HG03460 (cell line): Measurements from ENCODE around the gene LGI1.
A peak's percentile ranks its signal among the peaks of the same experiment; 100 is the strongest.

Experiments used
- ATAC-seq: cut with Tn5 transposase; IDR thresholded peaks from one replicate; pipeline ENCODE4 v1.9.1; 2021; ENCODE audit not compliant: unreplicated experiment

The LGI1 gene

DNA sequence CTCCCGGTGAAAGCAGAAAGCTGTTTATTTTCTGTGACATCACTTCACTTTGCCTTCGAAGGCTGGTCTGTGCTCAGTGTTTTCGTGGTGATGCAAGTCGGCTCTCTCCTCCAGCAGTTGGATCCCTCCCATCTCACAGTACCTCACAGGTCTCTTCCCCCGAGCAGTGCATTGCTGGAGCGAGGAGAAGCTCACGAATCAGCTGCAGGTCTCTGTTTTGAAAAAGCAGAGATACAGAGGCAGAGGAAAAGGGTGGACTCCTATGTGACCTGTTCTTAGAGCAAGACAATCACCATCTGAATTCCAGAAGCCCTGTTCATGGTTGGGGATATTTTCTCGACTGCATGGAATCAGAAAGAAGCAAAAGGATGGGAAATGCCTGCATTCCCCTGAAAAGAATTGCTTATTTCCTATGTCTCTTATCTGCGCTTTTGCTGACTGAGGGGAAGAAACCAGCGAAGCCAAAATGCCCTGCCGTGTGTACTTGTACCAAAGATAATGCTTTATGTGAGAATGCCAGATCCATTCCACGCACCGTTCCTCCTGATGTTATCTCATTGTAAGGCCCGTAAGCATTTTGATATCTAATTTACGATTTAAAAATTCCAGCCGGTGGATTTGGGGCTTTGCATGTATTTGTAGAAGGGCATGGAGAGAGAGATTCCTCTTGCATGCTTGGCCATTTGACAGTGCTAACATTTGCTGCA lies at the start of gene LGI1:
Gene LGI1, plus strand, starts transcription at position 136 of the 707 bp plus-strand sequence. Its CDS starts 209 bp downstream, at position 345.
- ATAC-seq: no peak

DNA sequence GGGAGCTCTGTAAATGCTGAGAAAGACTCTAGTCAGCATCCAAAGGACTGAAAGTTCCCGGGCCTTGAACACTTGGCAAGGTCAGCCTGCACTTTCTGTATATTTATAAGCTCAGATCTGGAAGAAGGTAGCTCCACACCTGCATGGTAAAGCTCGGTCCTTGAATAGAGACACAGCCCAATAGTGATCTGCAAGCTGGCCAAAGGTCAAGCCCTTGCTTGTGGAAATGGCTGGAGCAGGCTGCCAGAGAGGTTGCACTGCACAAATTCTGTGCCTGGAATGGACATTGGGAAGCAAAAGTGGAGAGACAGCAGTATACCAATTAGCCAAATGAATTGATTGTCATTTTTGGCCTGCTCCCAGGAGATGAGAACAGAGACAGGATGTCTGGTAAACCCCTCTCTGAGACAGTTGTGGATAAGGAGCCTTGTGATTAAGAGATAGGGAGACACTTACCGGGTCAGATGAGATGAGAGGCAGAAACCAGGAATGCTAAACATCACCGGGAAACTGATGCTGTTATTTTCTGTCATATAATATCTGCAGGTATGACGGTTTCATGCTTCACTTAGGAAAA lies 47.3 kb upstream of the LGI1 start:
- ATAC-seq: no peak

DNA sequence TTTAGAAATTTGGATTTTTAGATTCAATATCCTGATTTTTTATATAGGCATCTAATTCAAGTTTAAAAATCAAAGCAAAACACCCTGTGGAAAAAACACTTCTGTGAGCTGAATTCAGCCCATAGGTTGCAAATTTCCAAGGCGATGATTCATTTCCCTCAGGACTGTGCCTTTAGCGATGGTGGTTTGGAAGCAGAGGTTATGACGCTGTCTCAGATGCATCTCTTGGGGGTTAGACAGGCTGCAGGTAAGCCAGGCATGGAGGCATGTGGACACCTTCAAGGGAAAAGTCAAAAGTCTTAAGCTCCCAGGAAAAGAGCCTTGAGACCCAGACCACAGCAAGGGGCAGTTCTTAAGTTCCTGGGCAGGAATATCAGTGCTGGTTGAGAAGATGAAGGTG lies 45.8 kb upstream of the LGI1 start:
- ATAC-seq: no peak

DNA sequence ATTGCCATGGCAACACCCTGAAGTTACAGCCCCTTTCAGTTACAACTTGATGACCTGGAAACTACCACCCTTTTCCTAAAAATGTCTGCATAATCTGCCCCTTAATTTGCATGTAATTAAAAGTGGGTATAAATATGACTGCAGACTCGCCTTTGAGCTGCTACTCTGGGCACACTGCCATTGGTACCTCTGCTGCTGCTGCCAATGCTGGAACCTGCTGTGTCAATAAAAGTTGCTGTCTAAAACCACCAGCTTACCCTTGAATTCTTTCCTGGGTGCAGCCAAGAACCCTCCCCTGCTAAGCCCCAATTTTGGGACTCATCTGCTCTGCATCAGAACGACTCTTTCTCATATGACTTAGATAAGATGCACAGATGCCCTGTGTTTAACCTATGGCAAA lies 45.1 kb upstream of the LGI1 start:
- ATAC-seq: no peak

DNA sequence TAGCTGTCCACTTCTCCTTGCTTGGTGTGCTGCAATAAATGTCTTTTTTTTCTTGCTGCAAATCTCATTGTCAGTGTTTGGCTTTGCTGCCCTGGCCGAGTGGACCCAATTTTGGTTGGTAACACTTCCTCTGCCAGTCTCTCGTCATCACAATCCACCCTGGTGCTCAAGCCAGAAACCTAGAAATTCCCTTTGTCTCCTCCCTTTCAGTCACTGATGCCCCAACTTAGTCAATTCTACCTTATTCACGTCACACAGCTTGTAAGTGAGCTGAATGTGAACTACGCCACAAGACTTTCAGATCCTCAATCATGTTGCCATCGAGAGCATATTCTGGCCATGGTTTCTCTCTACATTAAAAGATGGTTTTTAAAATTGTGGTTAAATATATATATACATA lies 42.4 kb upstream of the LGI1 start:
- ATAC-seq: peak; percentile 87

DNA sequence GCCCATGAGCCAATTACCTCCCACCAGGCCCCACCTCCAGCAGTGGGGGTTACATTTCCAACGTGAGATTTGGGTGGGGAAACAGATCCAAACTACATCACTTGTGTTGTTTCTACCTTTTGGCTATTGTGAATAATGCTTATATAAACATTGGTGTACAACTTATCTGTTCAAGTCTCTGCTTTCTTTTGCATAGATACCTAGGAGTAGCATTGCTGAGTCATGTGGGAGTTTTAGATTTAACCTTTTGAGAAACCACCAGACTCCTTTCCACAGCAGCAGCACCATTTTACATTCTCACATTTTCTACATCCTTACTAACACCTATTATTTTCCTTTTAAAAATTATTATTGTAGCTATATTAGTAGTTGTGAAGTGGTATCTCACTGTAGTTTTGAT lies 41.0 kb upstream of the LGI1 start:
- ATAC-seq: no peak

DNA sequence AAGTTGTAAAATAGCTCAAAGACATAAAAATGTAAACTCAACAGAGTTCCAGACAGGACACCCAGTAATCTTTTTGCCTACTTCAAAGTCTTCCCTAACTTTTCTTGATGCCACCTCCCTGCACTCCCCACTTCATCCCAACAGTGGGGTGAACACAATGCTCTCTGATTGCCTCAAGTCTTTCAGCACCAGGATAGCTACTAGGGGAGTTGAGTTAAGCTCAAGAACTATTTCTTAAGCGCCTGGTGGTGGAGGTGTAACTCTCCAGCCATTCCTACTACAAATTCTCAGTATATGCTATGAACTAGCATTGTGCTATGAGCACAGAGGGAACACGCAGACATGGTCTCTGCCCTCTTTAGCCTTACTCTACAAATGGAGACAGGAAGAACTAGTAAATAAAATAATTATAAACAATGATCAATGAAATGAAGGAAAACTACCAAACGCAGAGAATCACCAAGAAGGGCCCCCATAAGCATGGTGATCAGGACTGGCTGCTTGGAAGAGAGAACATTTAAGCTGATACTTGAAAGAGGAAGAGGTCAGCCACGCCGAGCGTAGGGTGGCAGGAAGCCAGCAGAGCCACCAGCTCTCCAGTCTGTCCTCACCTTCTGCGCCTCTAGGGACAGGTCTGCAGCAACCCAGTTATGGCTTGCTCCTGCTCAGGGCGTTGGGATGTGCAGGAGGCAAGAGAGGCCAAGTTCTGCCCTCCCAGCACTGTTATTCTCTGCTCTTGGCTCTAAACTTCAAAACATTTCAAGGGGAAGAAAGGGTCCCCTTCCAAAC lies 38.6 kb upstream of the LGI1 start:
- peak; percentile 60 for ATAC-seq

DNA sequence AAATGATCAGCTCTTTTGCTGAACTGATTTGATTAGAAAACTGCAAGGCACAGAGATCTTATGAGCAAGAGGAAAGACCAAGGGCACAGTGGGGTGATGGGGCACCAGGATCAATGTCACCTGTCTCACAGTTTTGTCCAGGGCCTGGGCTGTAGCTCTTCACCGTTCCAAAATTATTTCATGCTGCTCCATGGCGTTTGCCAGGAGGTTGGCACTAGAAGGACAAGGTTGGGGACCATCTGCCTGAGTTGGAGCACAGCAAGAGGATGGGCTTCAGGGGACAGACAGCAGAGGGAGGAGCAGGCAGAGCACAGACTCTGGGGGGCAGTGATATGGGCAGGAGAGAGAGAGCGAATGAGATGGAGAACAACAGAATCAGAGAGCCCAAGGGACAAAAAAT lies 37.8 kb upstream of the LGI1 start:
- no peak for ATAC-seq

DNA sequence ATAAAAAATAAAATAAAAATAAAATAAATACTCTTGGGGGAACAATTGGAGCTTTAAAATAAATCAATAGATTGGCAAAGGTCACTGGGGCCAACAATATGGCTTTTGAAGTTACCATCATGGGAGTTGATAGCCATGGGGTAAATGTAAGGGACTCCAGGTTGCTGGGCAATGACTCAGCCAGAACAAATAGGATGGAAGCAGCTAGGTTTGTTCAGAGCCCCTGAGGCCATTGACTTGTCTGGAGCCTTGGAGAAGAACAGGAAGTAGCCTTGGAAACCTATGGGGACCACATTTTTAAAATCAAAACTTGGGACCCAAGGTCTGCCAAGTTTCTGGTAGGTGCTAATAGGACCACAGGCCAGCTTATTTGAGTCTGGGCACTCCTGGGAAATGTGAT lies 35.2 kb upstream of the LGI1 start:
- no peak for ATAC-seq

DNA sequence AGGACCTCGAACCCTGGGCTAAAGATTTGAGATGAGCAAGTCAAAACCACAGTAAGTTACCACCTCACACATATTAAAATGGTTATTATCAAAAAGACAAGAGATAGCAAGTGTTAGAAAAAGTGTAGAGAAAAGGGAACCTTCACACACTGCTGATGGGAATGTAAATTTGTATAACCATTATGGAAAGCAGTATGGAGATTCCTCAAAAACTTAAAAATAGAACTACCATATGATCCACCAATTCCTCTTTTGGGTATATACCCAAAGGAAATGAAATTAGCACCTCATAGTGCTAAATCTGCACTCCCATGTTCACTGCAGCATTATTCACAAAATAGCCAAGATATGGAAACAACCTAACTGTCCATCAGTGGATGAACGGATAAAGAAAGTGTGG lies 34.6 kb upstream of the LGI1 start:
- ATAC-seq: no peak

DNA sequence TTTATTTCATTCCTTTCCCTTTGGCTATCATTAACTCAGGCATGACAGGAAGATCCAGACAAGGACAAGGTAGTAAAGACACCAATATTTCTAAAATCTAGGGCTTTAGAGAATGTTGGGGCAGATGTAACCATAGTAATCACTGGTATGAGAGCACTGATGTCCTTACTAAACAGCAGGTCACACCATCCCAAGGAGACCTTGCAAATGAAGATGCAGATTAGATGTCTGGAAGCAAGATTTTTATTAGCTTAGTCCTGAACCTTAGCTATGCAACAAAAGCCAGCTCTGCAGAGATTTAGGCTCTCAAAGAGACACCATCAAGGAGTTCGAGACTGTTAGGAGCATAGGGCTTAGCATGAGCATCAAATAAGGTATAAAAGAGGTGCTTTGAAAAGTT lies 31.7 kb upstream of the LGI1 start:
- ATAC-seq: no peak

DNA sequence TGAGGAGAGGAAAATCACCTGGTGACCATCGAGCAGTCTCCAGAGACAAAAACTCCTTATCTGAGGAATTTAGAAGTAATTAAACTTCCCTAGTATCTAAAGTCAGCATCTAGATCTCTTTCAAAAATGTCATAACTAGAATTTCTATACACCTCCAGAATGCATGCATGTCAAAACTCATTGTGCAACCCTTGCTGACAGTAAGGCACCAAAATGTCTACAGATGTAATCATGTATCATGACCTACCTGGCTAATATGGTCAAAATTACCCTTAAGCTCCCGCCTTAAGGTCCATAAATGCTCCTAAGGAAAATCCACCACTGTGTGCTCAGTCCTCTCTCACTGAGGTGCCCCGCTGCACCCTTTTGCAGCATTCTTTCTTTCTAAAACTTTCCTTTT lies 16.4 kb upstream of the LGI1 start:
- no peak for ATAC-seq

DNA sequence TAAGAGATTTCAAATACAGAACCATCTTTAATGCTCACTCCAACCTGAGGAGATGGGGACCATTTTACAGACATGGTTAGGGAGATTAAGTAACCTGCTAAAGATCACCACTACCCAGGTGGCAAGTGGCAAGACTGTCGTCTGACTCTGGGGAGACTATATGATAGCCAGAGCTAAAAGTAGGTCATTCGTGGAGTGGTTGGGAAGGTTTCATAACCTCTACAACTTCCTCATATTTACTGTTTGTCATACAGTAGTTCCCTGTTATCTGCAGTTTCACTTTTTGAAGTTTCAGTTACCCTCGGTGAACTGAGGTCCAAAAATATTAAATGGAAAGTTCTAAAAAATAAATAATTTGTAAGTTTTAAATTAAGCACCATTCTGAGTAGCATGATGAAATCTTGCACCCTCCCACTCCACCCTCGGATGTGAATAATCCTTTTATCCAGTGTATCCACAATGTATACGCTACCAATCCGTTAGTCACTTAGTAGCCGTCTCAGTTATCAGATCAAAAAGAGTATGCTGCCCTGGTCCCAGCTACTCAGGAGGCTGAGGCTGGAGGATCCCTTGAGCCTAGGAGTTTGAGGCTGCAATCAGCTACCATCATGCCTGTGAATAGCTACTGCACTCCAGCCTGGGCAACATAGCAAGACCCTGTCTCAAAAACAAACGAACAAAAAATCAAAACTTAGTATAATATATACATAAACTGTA lies 14.9 kb upstream of the LGI1 start:
- ATAC-seq: peak; percentile 74

DNA sequence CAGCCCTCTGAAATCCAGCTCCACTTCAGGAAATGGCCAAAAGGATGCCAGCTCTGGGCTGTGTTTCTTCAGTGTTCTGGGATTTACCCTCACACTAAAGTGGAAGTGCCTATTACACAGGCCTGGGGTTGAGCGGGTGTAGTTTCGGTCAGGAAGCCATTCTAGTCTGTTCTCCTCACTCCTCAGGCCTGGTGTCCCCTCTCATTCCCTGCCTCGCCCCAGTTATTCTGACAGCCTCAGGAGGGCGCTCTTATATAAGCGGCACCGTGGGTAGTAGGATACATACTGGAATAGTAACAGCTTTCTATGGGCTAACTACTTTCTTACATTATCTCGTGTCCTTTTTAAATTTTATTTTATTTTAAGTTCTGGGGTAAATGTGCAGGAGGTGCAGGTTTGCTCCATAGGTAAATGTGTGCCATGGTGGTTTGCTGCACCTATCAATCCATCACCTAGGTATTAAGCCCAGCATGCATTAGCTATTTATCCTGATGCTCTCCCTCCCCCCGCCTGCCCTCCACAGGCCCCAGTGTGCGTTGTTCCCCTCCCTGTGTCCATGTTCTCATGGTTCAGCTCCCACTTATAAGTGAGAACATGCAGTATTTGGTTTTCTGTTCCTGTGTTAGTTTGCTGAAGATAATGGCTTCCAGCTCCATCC lies 12.2 kb upstream of the LGI1 start:
- no peak for ATAC-seq

DNA sequence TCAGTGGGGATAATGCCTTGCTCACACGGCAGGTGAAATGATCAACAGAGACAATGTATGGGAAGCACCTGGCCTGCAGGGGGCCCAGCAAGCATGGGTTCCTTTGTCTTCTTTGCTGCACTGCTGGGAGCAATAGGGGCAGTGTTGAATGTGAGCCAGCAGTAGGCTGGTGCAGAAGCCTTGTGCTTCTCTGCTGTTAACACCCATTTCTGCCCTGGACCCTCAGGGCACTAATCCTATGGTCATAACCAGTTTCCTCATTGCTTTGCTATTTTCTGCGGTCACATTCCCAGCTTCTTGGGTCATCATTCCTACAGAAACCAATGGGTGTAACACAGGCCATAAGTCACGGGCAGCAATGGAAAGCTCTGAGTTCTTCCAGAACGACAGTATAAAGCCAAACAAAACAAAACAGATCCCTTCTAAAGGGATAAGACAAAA lies 10.9 kb upstream of the LGI1 start:
- no peak for ATAC-seq

DNA sequence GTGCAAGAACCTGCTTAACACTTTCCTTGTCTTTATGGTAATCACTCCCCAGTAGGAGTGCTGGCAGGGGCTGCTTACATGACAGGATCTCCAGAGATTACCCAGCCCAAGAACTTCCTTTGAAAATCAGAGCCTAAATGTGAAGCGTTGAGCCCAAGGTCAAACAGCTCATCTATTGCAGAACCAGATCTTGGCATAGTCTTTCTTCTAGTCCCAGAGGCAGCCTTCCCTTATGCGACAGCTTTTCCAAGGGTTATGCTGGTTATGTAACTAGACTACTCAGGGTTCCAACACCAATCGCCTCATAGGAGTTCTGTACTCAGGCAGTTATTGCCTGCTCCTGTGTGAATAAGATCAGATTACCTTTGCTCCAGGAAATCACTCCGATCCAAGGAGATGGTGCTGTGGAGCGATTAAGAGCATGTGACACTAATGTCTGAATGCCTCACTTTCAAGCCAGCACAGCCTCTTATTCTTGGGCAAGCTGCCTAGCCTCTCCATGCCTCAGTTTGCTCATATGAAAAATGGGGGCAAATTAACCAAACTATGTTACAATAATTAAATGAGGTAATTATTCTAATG lies 8.4 kb upstream of the LGI1 start:
- ATAC-seq: no peak

DNA sequence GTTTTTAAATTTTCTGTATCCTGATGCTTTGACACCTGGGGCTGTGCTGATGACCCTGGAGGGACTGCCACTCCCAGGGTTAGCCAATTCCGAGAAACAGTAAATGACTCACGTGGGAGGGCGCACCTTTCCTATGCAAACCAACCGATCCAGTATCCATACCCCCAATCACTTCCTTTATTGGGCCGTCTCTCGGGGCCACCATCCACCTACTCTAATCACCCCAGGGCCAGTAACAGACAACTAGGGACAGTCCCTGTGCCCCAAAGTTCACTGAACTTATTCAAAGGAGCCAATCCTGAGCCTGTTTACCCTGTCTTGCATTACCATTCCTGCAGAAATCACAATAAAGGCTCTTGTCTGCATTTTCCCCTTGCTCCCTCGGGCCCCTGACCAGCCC lies 6.6 kb upstream of the LGI1 start:
- no peak for ATAC-seq

DNA sequence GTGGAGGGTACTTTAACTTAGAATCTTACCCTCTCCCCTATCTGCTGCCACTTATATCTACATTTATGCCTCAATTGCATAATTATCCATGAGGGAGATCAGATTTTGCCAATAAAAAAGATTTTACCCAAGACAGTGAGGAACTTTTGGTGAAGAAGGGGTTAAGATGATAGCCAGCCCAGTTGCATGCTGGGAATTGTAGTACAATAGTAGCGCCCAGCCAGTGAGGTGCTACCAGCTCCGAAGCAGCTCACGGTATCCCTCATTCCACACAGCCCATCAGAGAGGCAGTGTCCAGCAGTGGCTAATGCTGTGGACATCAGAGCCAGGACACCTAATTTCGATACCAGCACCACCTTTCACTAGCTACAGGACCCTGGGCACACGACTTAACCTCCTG lies 5.9 kb upstream of the LGI1 start:
- ATAC-seq: no peak

DNA sequence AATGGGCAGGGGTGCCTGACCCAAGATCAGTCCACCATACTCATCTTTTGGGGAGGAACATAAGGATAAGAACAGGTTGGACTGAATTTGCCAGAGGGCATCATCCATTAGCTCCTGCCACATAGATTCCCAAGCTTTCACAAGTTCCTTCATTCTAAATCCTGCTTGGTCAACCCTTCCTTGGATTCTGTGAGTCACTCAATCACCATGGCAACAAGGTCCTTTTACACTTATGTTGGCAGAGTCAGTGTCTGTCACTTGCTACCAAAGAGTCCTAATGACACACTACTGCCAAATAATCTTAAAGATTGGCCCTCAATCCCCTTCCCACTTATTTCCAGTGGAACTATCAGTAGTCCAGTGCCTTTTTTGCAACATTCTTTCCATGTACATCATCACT lies 5.0 kb upstream of the LGI1 start:
- ATAC-seq: no peak

DNA sequence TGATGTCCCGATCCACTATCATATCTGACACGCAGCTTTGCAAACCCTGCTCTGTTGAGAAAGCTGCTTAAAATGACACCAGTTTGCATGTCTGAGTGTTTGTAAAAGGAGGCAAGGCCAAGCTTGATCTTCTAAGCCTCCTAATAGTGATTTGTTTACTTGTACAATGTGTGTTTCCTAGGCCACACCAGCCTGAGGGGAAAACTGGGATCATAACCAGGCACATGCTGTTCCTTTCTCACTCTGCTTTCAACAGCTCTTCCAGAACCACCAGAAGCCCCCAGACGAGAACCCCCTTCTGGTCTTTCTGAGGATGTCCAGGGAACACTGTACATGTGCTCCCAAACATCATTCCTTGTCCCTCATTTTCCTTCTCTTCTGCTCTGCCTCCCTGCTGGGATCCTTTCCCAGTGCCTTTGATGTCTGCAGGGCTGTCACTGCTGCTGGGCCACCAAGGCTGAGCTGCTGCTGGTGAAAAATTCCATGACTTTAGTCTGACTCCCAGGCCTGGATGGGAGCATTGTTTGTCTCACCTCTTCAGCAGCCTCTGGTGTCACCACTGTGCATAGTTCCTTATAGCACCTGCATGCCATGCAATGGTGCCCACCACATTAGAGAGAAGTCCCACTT lies 4.0 kb upstream of the LGI1 start:
- ATAC-seq: no peak
